IPS-18a (cell line): ENCODE measurements around the gene HSPA1B.
"Not testable (repeated sequence)": the region's sequence is repeated elsewhere in the genome, so short reads cannot be mapped to it uniquely, and the experiment has no call there.

ENCODE experiments used
- H3K27ac ChIP-seq: one replicate; pipeline ENCODE4 v1.5.1; 2013; ENCODE audit warnings: low read length
- H3K27me3 ChIP-seq: one replicate; pipeline ENCODE4 v1.6.1; 2013; ENCODE audit warnings: mild to moderate bottlenecking, low read length; ENCODE audit not compliant: control insufficient read depth, insufficient read depth
- H3K36me3 ChIP-seq: one replicate; pipeline ENCODE4 v1.6.1; 2013; ENCODE audit warnings: low read depth, low read length; ENCODE audit not compliant: control insufficient read depth
- H3K4me1 ChIP-seq: one replicate; pipeline ENCODE4 v1.6.1; 2013; ENCODE audit warnings: low read depth, low read length; ENCODE audit not compliant: control insufficient read depth
- H3K4me3 ChIP-seq: one replicate; pipeline ENCODE4 v1.5.1; 2013; ENCODE audit warnings: low read length
- H3K9ac ChIP-seq: one replicate; pipeline ENCODE4 v1.6.1; 2013; ENCODE audit warnings: mild to moderate bottlenecking, low read length, moderate library complexity
- H3K9me3 ChIP-seq: one replicate; pipeline ENCODE4 v1.6.1; 2013; ENCODE audit warnings: low read depth, low read length; ENCODE audit not compliant: control insufficient read depth

Gene HSPA1B

DNA sequence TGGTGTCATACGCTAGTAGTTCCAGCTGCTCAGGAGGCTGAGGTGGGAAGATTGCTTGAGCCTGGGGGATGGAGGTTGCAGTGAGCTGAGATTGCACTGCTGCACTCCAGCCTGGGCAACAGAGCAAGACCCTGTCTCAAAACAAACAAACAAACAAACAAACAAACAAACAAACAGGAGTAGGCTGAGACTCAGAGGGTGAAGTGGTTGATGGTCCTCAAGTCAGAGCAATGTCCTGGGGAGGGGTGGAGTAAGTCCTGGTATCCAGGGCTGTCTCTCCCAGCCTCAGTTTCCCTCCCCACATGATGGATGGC is 41.1 kb downstream of the HSPA1B start:
- not testable (repeated sequence) for H3K9ac ChIP-seq, H3K36me3 ChIP-seq, H3K4me3 ChIP-seq, H3K9me3 ChIP-seq, H3K27ac ChIP-seq, H3K27me3 ChIP-seq, H3K4me1 ChIP-seq

DNA sequence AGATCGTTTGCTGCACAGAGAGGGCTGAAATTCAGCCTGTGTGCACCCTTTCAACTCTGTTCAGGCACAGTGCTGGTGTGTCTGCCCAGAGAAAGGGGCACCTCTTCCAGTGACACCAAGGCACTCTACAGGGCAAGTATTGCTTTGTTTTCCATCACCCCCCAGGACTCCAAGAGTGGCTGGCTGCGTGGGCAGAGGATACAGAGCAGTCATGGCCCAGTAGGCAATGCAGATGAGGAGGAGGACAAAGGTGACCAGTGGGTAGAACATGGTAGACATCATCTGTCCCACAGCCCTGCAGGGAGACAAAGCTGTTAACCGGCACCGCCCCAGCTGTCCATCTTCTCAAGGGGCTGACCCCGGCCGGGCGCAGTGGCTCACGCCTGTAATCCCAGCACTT is 41.8 kb downstream of the HSPA1B start:
- Histone ChIP-seq H3K4me3 (no peak overlapping the region), H3K27me3 (no peaks in the 10 kb centered on the region), H3K27ac (no peak overlapping the region), H3K9me3 (no peaks in the 10 kb centered on the region), H3K36me3 (no peaks in the 10 kb centered on the region), H3K4me1 (peaks cover 3% of the 10 kb centered on the region), H3K9ac (no peak overlapping the region)

DNA sequence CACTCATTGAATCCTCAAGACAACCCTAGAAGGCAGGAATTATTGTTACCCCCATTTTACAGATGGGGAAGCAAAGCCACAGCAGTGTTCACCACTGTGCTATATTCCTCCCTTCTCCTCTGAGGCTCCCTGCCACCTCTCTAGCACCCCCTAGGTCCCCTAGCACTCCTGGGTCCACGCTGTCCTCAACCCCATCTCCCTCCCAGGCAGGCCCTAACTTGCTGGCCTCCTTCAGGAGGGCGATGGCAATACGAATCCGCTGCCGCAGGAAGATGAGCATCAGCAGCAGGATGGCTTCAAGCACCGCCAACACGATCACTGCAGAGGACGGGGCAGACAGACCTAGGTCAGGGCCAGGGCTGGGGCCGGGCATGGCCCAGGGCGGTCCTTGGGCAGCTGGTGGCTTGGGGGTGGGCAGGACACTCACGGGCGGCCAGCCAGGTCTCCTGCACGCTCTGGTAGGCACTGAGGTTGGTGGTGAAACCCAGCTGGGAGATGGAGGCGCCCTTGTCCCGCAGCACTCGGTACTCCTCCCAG is 42.9 kb downstream of the HSPA1B start:
- Histone ChIP-seq H3K27me3 (no peaks in the 10 kb centered on the region), H3K27ac (no peak overlapping the region), H3K9ac (no peak overlapping the region), H3K4me3 (no peak overlapping the region), H3K9me3 (no peaks in the 10 kb centered on the region), H3K4me1 (peaks cover 3% of the 10 kb centered on the region), H3K36me3 (no peaks in the 10 kb centered on the region)

DNA sequence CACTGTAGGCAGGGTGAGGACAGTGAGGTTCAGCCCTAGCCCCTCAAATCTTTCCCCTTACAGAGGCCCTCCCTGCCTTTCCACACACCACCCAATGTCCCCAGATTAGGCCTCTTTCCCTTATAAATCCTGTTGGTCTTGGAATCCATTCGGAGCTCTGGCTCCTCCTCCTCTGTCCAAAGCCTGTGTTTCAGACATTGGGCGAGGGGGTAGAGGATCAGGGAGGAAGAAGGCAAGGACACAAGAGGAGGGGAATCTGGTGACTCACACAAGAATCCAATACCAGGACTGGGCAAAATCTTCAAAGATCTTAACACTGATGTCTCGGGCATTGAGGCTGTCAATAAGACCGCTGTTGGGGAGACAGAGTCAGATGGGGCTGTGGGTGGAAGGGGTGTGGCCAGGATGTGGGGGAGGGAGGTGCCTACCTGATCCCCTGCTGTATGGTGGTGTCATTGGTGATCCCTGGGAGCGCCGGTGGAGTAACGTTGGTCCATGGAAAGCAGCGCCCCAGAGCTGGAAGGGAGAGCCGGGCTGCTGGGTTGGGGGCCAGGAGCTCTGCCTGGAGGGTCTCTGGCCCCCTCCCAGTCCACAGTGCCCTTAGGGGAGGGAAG is 43.6 kb downstream of the HSPA1B start:
- Histone ChIP-seq H3K9ac (no peak overlapping the region), H3K27me3 (no peaks in the 10 kb centered on the region), H3K4me1 (peaks cover 3% of the 10 kb centered on the region), H3K4me3 (no peak overlapping the region), H3K9me3 (no peaks in the 10 kb centered on the region), H3K36me3 (no peaks in the 10 kb centered on the region), H3K27ac (no peak overlapping the region)

DNA sequence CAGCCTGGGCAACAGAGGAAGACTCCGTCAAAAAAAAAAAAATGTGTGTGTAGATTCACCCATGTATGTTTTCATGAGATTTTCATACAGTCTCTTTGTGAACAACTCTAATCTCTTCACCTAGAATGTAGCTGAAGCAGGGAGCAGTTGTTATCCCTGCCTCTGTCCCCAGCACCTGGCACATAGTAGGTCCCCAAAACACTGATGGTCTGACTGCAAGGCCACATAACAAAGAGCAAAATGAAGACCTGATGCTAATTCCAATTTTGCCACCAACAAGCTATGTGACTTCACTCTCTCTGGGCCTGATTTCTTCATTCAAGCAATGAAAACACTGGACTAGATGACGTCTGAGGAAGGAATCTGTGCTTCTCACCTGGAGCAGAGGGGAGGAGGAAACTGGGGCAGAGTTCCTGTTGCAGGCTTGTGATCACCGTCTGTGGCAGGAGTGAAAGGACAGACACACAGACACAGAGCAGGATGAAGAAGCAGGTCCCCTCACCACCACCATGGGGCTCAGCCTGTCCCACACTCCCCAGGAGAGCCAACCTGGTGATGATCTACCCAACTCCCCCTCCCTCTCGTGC is 46.6 kb downstream of the HSPA1B start:
- H3K27me3 ChIP-seq: no peaks in the 10 kb centered on the region
- no peaks in the 10 kb centered on the region for H3K9me3 ChIP-seq
- H3K27ac ChIP-seq: no peak overlapping the region
- no peak overlapping the region for H3K9ac ChIP-seq
- no peak overlapping the region for H3K4me3 ChIP-seq
- peaks cover 3% of the 10 kb centered on the region for H3K4me1 ChIP-seq
- no peaks in the 10 kb centered on the region for H3K36me3 ChIP-seq

DNA sequence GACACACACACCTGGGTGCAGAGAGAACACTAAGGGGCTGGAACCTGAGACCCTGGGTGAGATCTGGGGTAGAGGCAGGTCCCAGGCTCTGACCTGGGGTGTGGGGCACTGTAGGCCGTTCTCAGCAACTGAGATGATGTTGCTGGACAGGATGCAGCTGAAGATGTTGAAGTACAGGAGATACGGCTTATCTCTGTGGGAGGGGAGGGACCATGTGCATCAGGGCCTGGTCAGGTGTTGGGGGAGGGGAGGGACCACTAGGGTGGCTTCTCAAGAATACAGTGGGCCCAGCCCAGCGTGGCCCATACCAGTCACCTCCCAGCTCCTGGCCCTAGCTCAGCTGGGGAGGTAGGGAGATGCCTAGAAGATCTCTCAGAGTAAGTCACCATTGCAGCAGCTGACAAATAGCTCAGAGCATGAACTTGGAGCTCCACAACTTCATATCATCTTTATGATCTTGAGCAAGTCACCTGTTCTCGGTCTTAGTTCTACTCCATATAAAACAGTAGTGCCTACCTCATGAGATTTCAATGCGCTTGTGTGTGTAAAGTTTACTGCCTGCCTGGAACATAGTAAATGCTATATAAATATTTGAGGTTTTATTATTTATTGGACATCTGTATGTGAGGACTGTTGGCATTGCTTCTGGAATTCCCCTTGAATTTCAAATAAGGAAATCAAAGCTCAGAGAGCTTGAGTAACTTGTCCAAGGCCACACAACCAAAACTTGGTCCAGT is 47.5 kb downstream of the HSPA1B start:
- no peak overlapping the region for H3K9ac ChIP-seq
- no peaks in the 10 kb centered on the region for H3K9me3 ChIP-seq
- no peak overlapping the region for H3K27ac ChIP-seq
- no peak overlapping the region for H3K4me3 ChIP-seq
- H3K36me3 ChIP-seq: peaks cover 6% of the 10 kb centered on the region
- no peaks in the 10 kb centered on the region for H3K27me3 ChIP-seq
- H3K4me1 ChIP-seq: peaks cover 3% of the 10 kb centered on the region

DNA sequence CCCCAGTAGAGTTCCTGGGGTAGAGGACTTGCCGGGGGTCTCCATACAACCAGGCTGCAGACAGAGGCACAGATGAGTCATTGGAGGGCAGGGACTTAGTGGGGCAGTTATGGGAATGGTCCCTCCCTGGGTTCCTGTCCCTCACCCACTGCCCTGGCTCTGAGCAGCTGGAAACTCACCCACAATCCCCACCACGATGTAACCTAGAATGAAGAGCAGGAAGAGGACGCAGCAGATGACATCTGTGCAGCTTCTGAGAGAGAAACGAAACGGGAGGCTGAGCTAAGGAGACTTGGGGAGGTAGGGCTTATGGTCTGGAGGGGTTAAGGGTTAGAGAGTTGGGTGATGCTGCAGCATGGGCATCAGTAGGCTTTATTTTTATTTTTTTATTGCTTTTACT is 48.3 kb downstream of the HSPA1B start:
- H3K4me3 ChIP-seq: no peak overlapping the region
- H3K36me3 ChIP-seq: peaks cover 14% of the 10 kb centered on the region
- H3K9ac ChIP-seq: no peak overlapping the region
- no peaks in the 10 kb centered on the region for H3K27me3 ChIP-seq
- H3K9me3 ChIP-seq: no peaks in the 10 kb centered on the region
- no peak overlapping the region for H3K27ac ChIP-seq
- H3K4me1 ChIP-seq: peaks cover 3% of the 10 kb centered on the region

DNA sequence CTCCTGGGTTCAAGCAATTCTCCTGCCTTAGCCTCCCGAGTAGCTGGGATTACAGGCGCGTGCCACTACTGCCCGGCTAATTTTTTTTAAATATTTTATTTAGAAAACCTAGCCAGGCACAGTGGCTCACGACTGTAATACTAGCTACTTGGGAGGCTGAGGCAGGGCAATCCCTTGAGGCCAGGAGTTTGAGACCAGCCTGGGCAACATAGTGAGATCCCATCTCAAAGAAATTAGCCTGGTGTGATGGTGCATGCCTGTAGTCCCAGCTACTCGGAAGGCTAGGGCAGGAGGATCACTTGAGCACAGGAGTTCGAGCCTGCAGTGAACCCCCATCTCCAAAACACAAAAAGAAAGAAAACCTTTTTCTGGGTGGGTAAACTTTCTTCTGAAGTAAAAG is 48.8 kb downstream of the HSPA1B start:
- Histone ChIP-seq H3K9me3 (no peaks in the 10 kb centered on the region), H3K36me3 (peaks cover 19% of the 10 kb centered on the region), H3K27ac (no peak overlapping the region), H3K4me3 (no peak overlapping the region), H3K9ac (no peak overlapping the region), H3K27me3 (no peaks in the 10 kb centered on the region), H3K4me1 (no peaks in the 10 kb centered on the region)

DNA sequence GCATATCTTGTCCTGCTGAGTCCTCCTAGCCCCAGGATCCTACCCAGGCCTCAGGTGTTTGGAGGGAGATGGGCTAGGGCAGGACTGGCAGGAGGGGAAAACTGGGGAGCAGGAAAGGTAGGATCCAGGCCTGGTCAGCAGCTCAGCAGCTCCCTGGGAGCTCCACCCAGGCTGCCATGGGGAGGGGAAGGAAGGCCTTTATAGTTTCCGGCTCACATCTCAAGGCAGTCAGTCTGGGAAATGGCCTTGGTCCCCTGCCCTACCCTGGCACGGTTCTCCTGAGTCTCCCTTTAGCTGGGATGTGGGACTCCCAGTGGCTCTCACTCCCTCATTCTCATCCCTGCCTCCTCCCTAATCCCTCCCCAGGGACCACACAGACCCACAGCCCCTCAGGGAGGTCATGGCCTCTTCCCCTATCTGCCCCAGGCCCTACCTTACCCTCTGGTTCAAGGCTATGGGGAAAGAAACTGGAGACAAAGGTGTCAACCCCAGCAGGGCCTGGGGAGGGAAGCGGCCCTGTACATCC is 49.6 kb downstream of the HSPA1B start:
- Histone ChIP-seq H3K4me3 (no peak overlapping the region), H3K36me3 (peaks cover 23% of the 10 kb centered on the region), H3K9me3 (no peaks in the 10 kb centered on the region), H3K27ac (no peak overlapping the region), H3K9ac (no peak overlapping the region), H3K4me1 (no peaks in the 10 kb centered on the region), H3K27me3 (no peaks in the 10 kb centered on the region)

DNA sequence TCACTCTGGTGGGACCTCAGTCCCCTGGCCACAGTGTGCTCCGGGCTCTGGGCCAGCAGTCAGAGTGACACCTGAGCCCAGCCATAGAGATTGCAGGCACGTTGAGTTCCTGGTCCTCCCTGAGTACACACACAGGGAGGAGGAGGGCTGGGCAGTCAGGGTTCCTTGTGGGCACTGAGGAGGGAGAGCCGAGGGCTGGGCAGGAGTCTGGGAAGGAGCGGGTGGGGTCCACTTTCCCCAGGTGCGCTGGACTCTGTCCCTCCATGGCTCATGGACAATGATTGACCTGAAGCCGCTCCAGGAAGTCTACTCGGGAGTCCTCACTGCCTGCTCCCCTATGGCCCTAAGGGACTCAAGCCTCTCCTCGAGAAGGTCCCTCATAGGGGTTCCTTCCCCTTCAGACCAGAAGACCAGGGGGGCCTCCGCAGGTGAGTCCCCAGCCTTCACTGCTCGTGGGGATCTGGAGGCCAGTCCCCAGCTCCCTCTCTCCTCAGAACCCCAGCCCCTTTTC is 50.2 kb downstream of the HSPA1B start:
- no peak overlapping the region for H3K27ac ChIP-seq

DNA sequence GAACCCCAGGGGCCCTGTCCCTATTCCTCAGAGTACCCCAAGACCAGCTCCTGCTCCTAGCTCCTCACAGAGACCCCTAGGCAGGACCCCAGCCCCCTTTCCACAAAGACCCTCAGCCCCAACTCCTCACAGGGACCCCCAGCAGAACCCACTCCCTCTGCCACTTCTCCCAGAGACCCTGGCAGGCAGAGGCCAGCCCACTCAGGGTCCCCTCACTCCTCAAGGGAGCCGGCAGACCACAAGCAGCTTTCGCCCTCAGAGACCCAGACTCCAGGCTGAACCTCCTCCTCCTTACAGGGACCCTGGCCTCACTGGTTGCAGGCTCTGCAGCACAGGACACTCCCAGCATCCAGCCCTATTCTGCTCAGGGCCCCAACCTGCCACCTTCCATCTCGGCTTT is 50.7 kb downstream of the HSPA1B start:
- no peak overlapping the region for H3K4me3 ChIP-seq
- H3K36me3 ChIP-seq: peaks cover 31% of the 10 kb centered on the region
- H3K27me3 ChIP-seq: no peaks in the 10 kb centered on the region
- H3K4me1 ChIP-seq: no peaks in the 10 kb centered on the region
- H3K9ac ChIP-seq: no peak overlapping the region
- H3K27ac ChIP-seq: no peak overlapping the region
- H3K9me3 ChIP-seq: no peaks in the 10 kb centered on the region

More for the DNA sequence above, 50.2 kb downstream of the HSPA1B start:
- no peaks in the 10 kb centered on the region for H3K9me3 ChIP-seq
- no peaks in the 10 kb centered on the region for H3K27me3 ChIP-seq
- H3K4me3 ChIP-seq: no peak overlapping the region
- no peaks in the 10 kb centered on the region for H3K4me1 ChIP-seq
- H3K9ac ChIP-seq: no peak overlapping the region
- H3K36me3 ChIP-seq: peaks cover 28% of the 10 kb centered on the region
